OCI-LY3 (cell line): ENCODE data around the gene DPF3.

Source experiments
- H2AFZ ChIP-seq: fragments of 200-600, 300-600 bp; shearing (Covaris generic); 2 replicates; pipeline ENCODE4 v1.6.0; 2014; ENCODE audit warnings: antibody characterized with exemption, low read depth, low read length
- H3K27ac ChIP-seq: fragments of 200-600, 300-600 bp; sonication (generic); 2 replicates; pipeline ENCODE4 v1.5.1; 2014; ENCODE audit warnings: mild to moderate bottlenecking, low read length, moderate library complexity, mixed read lengths
- H3K27me3 ChIP-seq: fragments of 200-600, 300-600 bp; sonication (generic); 2 replicates; pipeline ENCODE4 v1.6.1; 2014; ENCODE audit warnings: low read depth, low read length, mixed read lengths
- H3K36me3 ChIP-seq: fragments of 200-600, 300-600 bp; sonication (generic); replicated peaks from 2 replicates; pipeline ENCODE3; 2014; ENCODE audit warnings: low read depth, low read length, mixed read lengths
- H3K4me1 ChIP-seq: fragments of 300-600, 200-600 bp; sonication (generic); 2 replicates; pipeline ENCODE4 v1.6.1; 2014; ENCODE audit warnings: low read length, mixed read lengths
- H3K4me2 ChIP-seq: fragments of 200-600, 300-600 bp; sonication (generic); 2 replicates; pipeline ENCODE4 v1.6.1; 2014; ENCODE audit warnings: low read length, mixed read lengths
- H3K4me3 ChIP-seq: fragments of 300-600, 200-600 bp; sonication (generic); 2 replicates; pipeline ENCODE4 v1.5.1; 2014; ENCODE audit warnings: antibody characterized with exemption, mild to moderate bottlenecking, low read length, moderate library complexity
- H3K79me2 ChIP-seq: fragments of 300-600, 200-600 bp; shearing (Covaris generic); 2 replicates; pipeline ENCODE4 v1.6.1; 2014; ENCODE audit warnings: mild to moderate bottlenecking, low read length, mixed read lengths
- H3K9ac ChIP-seq: fragments of 300-600, 200-600 bp; shearing (Covaris generic); 2 replicates; pipeline ENCODE4 v1.6.0; 2014; ENCODE audit warnings: mild to moderate bottlenecking, low read length, moderate library complexity
- H3K9me3 ChIP-seq: fragments of 200-600, 300-600 bp; shearing (Covaris generic); 2 replicates; pipeline ENCODE4 v1.6.1; 2014; ENCODE audit warnings: low read length, mixed read lengths; ENCODE audit not compliant: insufficient read depth
- H4K20me1 ChIP-seq: fragments of 200-600, 300-600 bp; sonication (generic); 2 replicates; pipeline ENCODE4 v1.6.1; 2016; ENCODE audit warnings: low read length, mixed read lengths; ENCODE audit not compliant: insufficient read depth
- CTCF ChIP-seq: fragments of 200-600, 300-600 bp; sonication (generic); IDR thresholded peaks from 2 replicates; pipeline ENCODE4 v1.5.1; 2014; ENCODE audit warnings: antibody characterized with exemption, low read length, low read depth
- EZH2phosphoT487 ChIP-seq: fragments of 200-600 bp; shearing (Covaris generic); IDR thresholded peaks from 2 replicates; pipeline ENCODE4 v1.6.1; 2018; ENCODE audit warnings: antibody characterized with exemption, mixed run types, low read depth

The DPF3 gene

DNA sequence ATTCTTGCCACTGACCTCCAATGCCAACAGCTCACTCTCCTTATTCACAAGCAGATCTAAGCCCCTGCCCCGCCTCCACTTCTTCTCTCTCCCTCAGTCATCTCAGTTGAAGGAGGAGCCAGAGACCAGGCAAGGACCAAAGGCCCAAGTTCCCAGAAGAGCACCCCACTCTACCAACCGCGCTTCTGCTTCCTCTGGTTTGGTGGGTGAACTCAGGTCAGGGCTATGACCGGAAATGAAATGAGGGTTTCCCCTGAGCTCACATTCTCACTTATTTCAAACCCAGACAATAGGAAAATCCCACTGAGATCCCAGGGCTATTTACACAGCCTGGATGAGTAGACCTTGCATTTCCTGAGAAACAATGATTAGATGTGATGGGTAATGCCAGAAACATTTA, 9.9 kb downstream of the DPF3 start:
- H3K27me3 ChIP-seq: no peaks in the 10 kb centered on the region
- no peak overlapping the region for H3K9ac ChIP-seq
- no peak overlapping the region for H3K4me3 ChIP-seq
- H3K79me2 ChIP-seq: peaks cover 64% of the 10 kb centered on the region
- H2AFZ ChIP-seq: no peak overlapping the region
- peaks cover 30% of the 10 kb centered on the region for H3K4me1 ChIP-seq
- H3K27ac ChIP-seq: no peak overlapping the region
- no peaks in the 10 kb centered on the region for H3K9me3 ChIP-seq
- peaks cover 5% of the 10 kb centered on the region for H3K36me3 ChIP-seq
- TF ChIP-seq EZH2phosphoT487 (no peak), CTCF (no peak)
- H3K4me2 ChIP-seq: no peak overlapping the region
- peaks cover 4% of the 10 kb centered on the region; the same call in 1 of the 2 replicates for H4K20me1 ChIP-seq

DNA sequence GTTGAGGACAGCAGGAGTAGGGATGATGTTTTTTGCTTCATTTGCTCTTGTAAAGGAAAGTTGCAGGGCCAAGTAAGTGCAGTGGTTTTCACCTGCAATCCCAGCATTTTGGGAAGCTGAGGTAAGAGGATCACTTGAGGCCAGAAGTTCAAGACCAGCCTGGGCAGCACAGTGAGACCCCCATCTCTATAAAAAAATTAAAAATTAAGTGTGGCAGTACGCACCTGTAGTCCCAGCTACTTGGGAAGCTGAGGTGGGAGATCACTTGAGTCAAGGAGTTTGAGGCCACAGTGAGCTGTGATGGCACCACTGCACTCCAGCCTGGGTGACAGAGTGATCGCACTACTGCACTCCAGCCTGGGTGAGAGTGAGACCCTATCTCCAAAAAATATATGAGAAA, 10.8 kb downstream of the DPF3 start:
- Histone ChIP-seq H3K27me3 (no peaks in the 10 kb centered on the region), H3K27ac (no peak overlapping the region), H3K4me2 (no peak overlapping the region), H3K4me3 (no peak overlapping the region), H2AFZ (no peak overlapping the region), H3K9ac (no peak overlapping the region), H3K36me3 (peaks cover 5% of the 10 kb centered on the region), H3K79me2 (peaks cover 55% of the 10 kb centered on the region), H3K4me1 (peaks cover 21% of the 10 kb centered on the region), H3K9me3 (no peaks in the 10 kb centered on the region), H4K20me1 (peaks cover 4% of the 10 kb centered on the region; the same call in 1 of the 2 replicates)
- TF ChIP-seq CTCF (no peak), EZH2phosphoT487 (no peak)

DNA sequence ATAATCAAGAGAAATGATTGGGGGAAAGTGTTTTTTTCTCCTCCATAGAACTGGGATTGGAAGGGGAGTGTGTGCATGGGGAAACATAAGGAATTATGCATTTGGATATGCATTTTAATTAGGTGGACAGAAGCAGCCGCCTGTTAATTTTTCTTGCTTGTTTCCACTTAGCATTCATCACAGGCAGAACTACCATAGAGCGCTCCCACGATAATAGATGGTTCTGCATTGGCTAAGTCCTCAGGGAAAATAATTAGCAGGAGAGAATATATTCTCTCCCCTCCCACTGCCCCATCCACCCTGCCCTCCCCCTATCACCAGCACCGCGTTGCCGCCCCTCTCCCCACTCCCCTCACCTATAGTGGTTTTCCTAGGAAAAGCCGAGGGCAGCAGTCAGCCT, 11.4 kb downstream of the DPF3 start:
- H3K4me2 ChIP-seq: no peak overlapping the region
- peaks cover 4% of the 10 kb centered on the region; the same call in 1 of the 2 replicates for H4K20me1 ChIP-seq
- no peak overlapping the region for H3K4me3 ChIP-seq
- H3K4me1 ChIP-seq: peaks cover 20% of the 10 kb centered on the region
- H3K27ac ChIP-seq: no peak overlapping the region
- TF ChIP-seq EZH2phosphoT487 (no peak), CTCF (no peak)
- H3K9ac ChIP-seq: no peak overlapping the region
- H3K27me3 ChIP-seq: no peaks in the 10 kb centered on the region
- H3K79me2 ChIP-seq: peaks cover 49% of the 10 kb centered on the region
- H3K9me3 ChIP-seq: no peaks in the 10 kb centered on the region
- peaks cover 4% of the 10 kb centered on the region for H3K36me3 ChIP-seq
- no peak overlapping the region for H2AFZ ChIP-seq

DNA sequence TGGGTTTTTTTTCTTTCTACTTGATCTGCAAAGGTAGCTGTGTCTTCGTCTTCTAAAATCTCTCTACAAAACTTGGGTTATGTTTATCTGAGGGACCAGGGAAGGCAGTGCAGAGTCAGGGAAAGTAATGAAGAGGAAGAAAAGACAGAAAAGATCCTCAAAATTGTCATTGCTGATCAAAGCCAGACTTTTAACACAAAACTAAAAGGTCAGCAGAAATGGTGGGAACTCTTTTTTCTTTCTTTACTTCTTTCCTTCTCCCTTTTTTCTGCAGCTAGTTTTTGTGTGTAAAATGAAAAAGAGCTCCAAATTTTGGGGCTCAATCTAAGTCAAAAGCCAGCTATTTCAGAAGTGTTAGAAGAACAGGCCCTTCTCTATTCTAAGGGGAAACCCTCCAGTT, 11.9 kb downstream of the DPF3 start:
- Histone ChIP-seq H3K79me2 (peaks cover 45% of the 10 kb centered on the region), H2AFZ (no peak overlapping the region), H3K4me1 (peaks cover 20% of the 10 kb centered on the region), H4K20me1 (peaks cover 4% of the 10 kb centered on the region; the same call in 1 of the 2 replicates), H3K4me2 (no peak overlapping the region), H3K9ac (no peak overlapping the region), H3K27me3 (no peaks in the 10 kb centered on the region), H3K9me3 (no peaks in the 10 kb centered on the region), H3K36me3 (peaks cover 6% of the 10 kb centered on the region), H3K27ac (no peak overlapping the region), H3K4me3 (no peak overlapping the region)
- TF ChIP-seq EZH2phosphoT487 (no peak), CTCF (no peak)
